Measurements from ENCODE around the gene CNTN1. TPM values are rescaled to one million over a fixed set of nuclear protein-coding genes. Genes with fewer than 3 reads are reported as not detected.

CNTN1 gene
- 7.2 and 9.8 TPM in 2 replicates for total RNA-seq

GRCh38 chr12:40691913-40692764 is at the start of gene CNTN1:
Gene CNTN1, plus strand, starts transcription at chr12:40692439.

All from tracheal epithelial cell (primary cell).